HG02981 (cell line): ENCODE data around the gene OPALIN.
"Not testable (repeated sequence)": the region's sequence is repeated elsewhere in the genome, so short reads cannot be mapped to it uniquely, and the experiment has no call there.

ENCODE experiments used
- ATAC-seq: cut with Tn5 transposase; IDR thresholded peaks from one replicate; pipeline ENCODE4 v1.9.1; 2021; ENCODE audit warnings: mild to moderate bottlenecking, moderate library complexity; ENCODE audit not compliant: unreplicated experiment

OPALIN gene

DNA sequence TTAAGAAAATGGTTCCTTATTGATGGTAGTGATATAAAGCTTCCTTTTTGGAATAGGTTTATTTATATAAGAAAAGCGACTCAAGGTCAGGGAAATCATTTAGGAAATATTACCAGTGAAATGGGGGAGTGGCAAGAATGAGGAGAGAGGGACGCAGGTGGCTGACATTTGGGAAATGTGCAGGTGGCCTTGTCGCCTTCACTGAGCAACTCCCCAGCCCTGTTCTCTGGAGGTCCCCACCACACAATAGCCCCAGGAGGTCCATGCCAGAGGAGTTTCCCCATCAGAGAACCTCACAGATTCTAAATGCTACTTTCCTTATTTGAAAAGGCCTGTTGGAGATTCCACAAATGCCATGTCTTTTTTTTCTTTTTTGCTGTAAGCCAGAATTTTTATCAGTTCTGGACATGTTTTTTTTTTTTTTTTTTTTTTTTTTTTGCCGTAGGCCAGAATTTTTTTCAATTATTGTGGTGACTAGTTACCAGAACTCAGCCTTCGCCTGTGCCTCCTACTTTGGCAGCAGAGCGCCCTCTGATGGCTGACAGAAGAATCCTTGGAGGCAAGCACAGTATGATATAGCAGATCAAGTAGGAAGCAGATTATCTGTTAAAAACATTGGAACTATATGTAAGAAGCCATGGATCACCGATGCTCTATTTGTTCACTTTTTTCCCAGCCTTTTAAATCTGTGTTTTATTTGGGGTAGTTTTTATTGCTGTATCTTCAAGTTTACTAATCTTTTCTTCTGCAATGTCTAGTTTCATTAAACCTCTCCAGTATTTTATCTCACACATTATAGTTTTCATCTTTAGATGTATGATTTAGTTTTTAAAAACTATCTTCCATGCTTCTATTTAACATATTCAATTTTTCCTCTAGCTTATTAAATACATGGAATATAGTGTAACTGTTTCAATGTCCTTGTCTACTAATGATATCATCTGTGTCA, 18.6 kb downstream of the OPALIN start:
- ATAC-seq = peak; percentile 72

GRCh38 chr10:96339383-96339782, 19.4 kb downstream of the OPALIN start:
- ATAC-seq = no peak

DNA sequence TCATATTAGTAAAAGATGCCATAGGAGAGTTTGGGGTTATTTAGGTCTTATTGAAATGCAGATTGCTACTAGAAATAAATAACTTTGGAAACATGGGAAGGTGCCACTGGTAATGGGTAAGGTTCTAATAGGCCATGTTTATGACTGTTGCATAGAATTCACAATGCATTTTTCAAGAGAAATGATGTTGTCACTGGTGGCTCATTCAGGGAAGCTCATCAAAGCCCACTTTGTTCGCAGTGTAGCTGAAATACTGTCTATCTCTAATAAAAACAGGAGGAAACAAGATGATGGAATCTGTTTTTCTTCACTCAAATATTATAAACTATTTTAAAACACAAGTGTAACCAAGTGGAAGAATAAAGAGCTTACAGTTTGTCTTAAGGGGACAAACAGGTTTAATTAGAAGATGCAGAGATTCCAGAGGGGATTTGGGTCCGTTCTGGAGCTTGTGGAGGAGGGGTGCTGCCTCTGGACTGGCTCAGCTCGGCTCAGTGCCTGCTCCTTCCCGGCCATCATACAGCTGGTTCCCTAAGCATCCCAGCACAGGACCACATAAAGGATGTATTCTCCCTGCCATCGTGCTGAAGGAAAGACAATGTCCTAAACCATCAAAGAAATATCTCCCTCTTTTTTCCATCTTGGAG, 20.4 kb downstream of the OPALIN start:
- no peak for ATAC-seq

DNA sequence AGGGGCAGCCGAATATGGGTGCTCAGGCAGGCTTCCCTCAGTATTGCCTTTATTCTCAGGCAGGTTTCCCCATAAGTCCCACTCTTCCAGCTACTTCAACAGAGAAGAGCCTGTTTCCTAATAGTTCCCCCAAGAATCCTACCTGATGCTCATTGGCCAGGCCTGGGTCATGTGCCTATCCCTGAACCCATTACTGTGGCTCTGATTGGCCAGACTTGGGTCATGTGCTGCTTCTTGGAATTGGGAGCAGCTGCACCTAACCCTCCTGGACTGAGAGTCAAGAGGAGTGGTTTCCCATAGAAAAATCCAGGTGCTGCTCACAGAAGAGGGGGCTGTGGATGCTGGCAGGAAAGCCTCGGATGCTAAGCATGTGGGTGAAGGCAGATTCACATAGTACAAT, 21.7 kb downstream of the OPALIN start:
- no peak for ATAC-seq

DNA sequence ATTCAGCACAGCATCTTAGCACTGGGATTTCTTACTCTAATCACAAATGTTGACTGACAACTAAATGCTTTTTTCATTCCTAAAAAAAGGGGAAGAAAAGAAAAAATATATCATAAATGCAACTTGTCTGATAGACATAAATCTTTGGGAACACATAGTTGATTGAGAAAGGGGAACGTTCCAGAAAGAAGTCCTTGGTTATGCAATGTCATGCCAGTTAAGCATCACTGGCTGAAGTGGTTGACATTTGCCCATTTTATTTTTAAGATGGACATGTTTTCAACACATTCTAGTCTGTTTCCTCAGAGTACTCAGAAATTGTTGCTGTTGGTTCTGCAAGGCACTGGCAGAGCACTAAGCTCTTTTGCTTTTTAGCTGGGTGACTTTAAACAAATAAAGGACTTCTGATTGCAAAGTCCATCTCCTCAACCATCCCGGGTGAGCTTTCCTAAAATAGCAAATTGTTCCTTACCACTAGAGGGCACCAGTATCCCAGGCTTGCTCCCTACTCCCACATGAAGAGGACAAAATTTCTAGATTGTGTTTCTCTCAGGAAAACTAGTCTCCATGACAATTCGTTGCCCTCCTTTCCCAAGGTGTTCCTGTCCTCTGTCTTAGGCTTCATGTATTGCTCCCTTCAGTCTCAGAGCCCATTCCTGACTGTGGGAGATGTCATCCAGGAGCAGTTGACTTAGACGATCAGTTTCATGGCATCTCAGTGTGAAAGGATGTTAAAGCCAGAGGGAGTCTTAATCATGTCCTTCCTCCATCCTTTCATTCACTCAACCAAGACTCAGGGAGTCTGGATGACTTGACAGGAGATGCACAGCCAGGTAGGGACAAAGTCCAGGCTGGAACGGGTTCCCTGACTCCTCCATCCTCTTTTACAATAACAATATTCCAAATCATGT, 23.9 kb downstream of the OPALIN start:
- ATAC-seq = no peak

- no peak for ATAC-seq
Observed at GRCh38 chr10:96333101-96333500, 25.7 kb downstream of the OPALIN start.

DNA sequence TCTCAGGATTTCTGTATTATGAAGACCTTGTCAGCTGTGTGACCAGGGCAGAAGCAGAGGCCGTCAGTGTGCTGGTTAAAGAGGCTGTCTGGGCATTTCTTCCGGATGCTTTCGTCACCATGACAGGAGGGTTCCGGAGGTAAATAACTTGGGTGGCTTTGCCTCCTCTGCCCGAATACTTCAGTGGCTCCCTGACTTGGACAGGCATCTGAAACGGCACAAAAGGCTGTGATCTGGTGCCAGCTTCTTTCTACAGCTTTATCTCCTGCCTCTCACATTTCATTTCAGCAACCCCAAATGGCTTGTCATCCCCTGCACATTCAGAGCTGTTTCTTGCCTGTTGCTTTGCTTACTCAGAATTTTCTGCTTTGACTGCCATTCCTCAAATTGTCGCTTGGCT, 31.3 kb downstream of the OPALIN start:
- ATAC-seq = no peak

GRCh38 chr10:96325719-96326373, 33.0 kb downstream of the OPALIN start:
- ATAC-seq = peak; percentile 97

DNA sequence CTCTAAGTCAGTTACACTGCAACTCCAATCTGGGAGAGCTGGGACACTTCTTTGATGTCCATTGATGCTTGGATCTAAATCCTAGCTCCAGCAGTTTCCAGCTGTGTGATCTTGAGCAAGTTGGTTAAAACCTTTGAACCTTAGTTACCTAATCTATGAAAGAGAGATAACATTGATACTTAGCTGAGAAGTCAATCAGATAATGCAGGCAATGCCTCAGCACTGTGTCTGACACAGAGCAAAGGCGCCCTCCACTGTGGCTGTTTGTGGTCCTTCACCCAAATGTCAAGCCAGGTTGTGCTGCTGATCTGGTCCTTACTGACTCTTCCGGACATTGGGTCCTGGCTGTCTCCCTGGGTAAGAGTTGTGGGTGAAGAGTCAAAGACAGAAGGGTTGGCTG, 34.4 kb downstream of the OPALIN start:
- ATAC-seq = no peak

GRCh38 chr10:96322275-96322674, 36.5 kb downstream of the OPALIN start:
- no peak for ATAC-seq

DNA sequence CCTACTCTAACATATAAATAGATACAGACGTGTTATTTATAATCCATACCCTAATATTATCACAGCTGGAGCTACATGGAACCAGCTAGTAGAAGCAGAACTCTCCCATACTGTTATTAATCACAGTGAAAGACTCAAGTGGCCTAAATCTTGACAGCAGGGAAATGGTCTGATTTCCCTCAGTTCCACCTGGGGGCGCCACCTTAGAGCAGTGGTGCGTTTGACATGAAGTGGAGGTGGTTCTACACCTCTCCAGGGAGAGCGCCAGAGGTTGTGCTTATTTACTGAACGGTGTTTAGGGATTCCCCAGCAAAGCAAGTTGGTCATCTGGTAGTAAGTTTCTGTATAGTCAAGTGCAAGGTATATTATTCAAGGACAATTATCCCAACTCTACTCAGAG, 37.0 kb downstream of the OPALIN start:
- no peak for ATAC-seq

DNA sequence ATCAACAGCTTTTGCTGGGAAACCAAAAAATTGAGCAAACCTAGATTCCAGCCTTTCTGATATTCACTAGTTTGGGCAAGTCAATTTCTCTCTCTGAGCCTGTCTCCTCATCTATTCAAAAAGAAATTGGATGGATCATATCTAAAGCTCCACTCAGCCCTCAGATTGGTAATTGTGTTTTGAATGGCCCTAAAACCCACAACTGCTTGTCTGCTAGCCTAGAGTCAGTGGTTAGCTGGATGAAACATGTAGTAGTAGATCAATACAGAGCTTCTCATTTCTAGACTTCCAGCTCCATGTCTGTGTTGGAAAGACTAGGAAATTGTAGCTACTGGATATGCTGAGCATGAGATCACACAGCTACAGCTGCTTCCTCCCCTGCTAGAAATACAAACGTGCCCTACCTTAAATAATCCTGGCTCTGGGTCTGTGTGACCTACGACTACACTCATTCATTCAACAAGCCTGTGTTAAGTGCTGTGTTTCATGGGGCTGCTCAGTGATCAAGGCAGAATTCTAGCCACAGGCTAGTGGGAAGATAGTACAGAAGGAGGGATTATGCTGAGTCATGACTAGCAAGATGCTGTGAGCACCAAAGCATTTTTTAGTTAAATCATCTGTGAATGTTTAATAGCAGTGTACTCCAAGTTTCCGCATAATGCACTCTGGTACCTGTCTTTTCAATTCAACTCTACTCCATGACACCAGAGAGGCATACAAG, 38.9 kb downstream of the OPALIN start:
- ATAC-seq = no peak

DNA sequence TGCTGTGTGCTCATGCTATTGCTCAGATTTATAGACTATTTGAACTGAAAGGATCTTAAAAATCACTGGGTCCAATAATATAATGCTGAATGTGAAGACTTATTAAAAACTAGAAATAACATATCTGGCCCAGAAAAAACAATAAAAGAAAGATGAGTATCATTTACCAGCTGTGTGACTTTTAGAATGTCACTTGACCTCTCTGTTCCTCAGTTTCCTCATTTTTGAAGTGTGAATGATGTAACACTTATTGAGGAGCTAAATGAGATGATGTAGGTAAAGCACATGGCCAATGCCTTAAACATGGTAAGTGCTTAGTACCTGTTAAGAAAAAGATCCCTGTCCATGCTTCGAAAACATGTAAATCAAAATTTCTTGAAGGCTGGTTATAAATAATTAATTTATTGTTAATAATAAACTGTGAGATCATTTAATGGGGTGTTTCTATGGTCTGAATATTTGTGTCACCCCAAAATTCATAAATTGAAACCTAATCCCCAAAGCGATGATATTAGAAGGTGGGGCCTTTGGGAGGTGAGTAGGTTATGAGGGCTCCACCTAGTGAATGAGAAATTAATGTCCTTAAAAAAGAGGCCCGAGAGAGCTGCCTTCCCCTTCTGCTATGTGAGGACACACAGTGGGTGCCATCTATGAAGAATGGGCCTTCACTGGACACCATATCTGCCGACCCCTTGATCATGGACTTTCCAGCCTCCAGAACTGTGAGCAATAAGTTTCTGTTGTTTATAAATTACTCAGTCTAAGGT, 41.6 kb downstream of the OPALIN start:
- ATAC-seq = no peak

DNA sequence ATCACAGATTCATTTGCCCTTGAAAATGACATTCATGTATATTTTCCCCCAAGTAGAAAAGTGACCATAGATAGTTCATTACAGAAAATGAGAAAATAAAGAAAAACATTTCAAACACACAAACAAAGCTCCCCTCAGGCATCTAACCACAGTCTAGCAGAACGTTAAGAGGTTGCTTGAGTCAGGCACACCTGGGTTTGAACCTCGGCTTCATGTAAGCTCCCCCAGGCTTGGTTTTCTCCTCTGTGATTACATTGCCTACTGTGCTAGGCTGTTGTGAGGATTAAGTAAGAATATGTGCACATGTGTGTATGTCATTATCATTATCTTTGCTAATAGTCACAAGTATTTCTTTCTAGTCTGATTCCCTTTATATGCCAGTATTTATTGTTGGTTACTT, 45.5 kb downstream of the OPALIN start:
- ATAC-seq = no peak

GRCh38 chr10:96311180-96311715, 47.6 kb downstream of the OPALIN start:
- no peak for ATAC-seq

- no peak for ATAC-seq
Observed at GRCh38 chr10:96310321-96310669, 48.5 kb downstream of the OPALIN start.

DNA sequence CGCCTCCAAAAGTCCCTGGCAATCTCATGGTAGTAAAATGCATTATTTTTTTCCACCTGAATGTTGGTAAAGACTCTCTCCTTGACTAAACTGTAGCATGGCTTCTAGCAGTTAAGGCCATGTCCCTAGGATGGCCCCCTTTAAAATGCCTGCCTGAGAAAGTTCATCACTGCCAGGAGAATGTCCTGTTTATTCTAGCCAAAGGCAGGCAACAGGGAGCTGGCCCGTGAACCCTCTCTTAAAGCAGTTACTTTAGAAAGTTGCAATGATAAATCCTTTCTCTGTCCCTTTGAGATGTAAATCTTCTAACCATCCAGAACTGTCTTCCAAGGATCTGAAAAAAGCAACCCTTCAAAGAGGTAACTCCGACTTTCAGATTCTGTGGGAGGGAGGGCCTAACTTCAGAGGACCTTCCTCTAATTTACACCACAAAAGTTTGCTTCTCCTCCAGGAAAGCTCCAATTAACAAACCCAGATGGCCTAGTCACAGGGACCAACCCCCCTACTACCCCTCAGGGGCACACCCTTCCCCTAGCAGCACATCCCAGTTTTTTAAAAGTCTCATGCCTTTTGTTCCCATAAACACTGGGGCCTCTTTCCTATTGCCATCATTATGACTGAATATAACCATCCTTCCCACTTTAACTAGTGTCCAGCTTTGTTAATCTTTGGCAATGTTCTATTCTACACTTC, 49.0 kb downstream of the OPALIN start:
- ATAC-seq = no peak

GRCh38 chr10:96308854-96309253, 49.9 kb downstream of the OPALIN start:
- ATAC-seq = not testable (repeated sequence)

DNA sequence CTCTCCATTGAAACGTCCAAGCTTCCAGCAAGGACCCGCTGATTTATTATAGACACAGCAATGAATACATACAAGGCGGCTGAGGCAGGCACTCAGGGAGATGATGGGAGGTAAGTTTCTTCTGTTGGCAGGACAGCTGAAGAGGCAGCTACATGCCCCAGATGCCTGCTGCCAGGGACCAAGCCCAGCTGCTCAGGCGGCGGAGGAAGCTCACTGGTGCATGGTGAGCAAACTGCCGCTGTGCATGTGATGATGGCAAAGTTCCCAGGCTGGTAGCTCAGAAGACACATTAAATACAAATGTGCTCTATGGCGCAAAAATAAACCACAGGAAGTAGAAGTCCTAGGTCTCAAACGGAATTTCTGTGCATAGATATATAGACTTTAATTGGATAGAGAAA, 52.3 kb downstream of the OPALIN start:
- no peak for ATAC-seq
